GM21825 (cell line): ENCODE measurements around the gene SEC14L5.

Experiments
- ATAC-seq: cut with Tn5 transposase; IDR thresholded peaks from one replicate; pipeline ENCODE4 v1.9.1; 2021; ENCODE audit warnings: mild to moderate bottlenecking, moderate library complexity; ENCODE audit not compliant: unreplicated experiment

Gene SEC14L5

GRCh38 chr16:4982056-4982867 is 24.1 kb downstream of the SEC14L5 start:
- no peak for ATAC-seq

DNA sequence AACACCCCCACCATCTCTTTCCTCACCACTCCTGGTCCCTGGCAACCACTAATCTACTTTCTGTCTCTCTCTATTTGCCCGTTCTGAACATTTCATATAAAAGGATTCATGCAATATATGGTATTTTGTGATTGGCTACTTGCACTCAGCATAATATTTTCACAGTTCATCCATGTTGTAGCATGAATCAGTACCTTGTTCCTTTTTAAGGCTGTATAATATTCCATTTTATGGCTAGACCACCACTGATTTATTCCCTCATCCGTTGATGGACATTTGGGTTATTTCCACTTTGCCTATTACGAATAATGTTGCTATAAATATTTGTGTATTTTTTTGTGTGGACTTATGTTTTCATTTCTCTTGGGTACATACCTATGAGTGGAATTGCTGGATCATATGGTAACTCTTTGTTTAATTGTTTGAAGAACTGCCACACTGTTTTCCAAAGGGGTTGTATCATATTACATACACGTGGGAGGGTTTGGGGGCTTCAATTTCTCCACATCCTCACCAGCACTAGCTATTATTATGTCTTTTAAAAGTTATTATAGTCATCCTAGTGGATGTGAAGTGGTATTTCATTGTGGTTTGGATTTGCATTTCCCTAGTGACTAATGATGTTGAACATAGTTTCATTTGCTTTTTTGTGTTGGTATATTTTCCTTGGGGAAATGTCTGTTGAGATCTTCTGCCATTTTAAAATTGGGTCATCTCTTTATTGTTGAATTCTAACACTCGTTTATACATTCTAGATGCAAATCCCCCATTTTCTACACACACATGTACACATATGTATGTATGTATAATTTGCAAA is 26.3 kb downstream of the SEC14L5 start:
- no peak for ATAC-seq

DNA sequence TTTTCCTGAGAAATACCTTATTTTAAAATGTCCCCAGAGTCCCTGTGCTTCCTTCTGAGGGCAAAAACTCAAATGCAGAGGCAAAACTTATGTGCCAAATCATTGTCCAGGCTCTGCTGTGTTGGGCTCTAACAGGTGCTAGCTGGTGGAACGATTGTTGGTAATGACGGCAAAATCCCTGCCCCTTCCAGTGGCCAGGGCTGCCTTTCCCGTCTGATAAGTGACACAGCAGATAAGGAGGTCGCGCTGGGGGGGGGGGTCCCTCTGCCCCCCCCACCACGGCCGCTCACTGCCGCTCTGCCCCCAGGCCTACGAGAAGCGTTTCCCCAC is 29.1 kb downstream of the SEC14L5 start:
- no peak for ATAC-seq

- ATAC-seq, result no peak
Measured at GRCh38 chr16:4987580-4988374, 29.6 kb downstream of the SEC14L5 start.

- no peak for ATAC-seq
Measured at GRCh38 chr16:4988647-4989046, 30.5 kb downstream of the SEC14L5 start.

DNA sequence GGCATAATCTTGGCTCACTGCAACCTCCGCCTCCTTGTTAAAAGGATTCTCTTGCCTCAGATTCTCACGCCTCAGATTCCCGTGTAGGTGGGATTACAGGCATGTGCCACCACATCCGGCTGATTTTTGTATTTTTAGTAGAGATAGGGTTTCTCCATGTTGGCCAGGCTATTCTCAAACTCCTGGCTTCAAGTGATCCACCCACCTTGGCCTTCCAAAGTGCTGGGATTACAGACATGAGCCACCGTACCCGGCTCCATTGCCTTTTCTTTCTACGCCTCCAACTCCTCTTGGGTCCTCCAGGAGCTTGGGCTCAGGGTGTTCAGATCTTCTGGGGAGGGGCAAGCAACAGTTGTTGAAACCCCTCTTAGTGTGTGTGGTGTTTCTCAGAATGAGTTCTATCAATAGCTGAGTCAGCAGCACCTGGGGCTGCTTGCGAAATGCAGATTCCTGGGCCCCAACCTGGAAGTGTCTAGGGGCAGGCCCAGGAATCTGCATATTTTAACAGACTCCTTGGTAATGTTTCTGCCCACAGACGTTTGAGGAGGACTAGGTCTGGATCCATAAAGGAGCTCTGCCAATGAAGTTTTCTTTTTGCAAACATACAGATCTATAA is 31.4 kb downstream of the SEC14L5 start:
- no peak for ATAC-seq

DNA sequence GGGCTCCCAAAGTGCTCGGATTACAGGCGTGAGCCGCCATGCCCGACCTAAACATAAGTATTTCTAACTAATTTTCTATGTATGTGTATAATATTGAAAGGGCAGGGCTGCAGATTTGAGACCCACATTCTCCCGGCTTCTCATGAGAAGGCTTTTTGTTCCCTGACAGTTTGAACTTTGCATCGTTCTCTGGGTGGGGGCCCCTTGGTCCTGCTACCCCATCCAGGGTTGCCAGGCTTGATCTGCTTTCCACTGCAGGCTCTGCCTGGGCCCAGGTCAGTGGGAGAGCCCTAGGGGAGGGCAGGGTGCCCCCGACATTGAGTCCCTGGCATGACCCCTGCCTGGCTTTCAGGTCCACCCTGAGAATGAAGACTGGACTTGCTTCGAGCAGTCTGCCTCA is 32.3 kb downstream of the SEC14L5 start:
- no peak for ATAC-seq

DNA sequence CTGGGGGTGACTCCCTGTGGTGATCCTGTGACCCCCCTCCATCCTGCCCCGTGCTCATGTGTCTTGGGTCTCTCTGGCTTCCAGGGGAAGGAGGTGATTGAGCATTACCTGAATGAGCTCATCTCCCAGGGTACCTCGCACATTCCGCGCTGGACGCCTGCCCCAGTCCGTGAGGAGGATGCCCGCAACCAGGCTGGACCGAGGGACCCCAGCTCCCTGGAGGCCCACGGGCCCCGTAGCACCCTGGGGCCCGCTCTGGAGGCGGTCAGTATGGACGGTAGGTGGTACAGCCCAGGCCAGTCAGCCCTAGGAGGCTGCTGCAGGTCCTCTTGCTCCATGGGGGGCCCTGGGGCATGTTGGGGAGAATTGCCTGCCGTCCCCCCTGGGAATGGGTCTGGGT is 33.6 kb downstream of the SEC14L5 start:
- ATAC-seq, result no peak

DNA sequence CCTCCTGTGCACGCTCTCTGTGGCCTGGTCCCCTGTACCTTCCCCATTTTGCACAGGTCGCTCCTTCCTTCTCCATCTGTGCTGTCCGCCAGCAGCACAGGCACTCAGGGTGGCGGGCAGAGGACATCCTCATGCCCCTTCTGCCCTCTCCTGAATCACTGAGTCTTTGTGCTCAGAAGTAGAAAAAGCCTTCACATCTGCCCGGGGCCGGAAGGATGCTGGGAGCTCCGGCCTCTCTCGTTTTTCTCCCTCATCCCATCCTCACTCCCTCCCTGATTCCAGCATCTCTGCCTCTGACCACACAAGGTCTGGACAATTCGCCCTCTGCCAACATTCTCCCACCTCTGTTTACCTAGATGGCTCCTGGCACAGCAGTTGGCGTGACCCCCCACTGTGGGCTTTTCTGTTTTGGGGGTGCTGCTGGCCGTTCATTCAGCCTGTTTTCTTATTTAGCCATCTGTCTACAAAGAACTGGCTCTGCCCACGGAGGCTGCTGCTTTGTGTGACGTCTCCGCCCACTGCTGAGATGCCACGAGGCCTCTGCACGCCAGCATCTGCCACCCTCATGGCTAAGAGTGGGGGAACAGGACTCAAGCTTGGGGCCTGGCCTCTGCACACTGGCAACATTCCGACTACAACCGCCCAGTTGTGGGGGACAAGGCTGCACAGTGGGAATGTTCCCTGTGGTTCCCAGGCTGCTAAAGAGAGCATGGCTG is 36.7 kb downstream of the SEC14L5 start:
- ATAC-seq, result no peak

- no peak for ATAC-seq
Measured at GRCh38 chr16:5000573-5001001, 42.5 kb downstream of the SEC14L5 start.

GRCh38 chr16:5001571-5001970 is 43.4 kb downstream of the SEC14L5 start:
- no peak for ATAC-seq

DNA sequence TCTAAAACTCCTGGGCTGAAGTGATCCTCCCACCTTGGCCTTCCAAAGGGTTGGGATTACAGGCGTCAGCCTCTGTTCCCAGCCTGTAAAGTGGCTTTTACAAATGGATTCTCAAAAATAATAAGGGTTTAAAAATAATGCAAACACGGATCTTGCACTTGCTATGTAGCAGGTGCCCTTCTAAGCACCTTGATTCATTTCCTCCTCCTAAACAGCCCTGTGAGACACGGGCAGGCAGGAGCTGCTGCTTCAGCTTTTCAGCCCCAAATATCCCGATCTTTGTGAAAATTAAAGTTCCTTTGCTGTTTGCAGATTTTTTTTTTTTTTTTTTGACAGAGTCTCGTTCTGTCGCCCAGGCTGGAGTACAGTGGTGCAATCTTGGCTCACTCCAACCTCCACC is 43.9 kb downstream of the SEC14L5 start:
- ATAC-seq, result no peak

- ATAC-seq, result no peak
Measured at GRCh38 chr16:5002699-5003143, 44.6 kb downstream of the SEC14L5 start.

- no peak for ATAC-seq
Measured at GRCh38 chr16:5003211-5003610, 45.1 kb downstream of the SEC14L5 start.

- ATAC-seq, result no peak
Measured at GRCh38 chr16:5003828-5004227, 45.7 kb downstream of the SEC14L5 start.

GRCh38 chr16:5004311-5004710 is 46.2 kb downstream of the SEC14L5 start:
- no peak for ATAC-seq

- no peak for ATAC-seq
Measured at GRCh38 chr16:5005916-5006315, 47.8 kb downstream of the SEC14L5 start.

- no peak for ATAC-seq
Measured at GRCh38 chr16:5006348-5007193, 48.4 kb downstream of the SEC14L5 start.

DNA sequence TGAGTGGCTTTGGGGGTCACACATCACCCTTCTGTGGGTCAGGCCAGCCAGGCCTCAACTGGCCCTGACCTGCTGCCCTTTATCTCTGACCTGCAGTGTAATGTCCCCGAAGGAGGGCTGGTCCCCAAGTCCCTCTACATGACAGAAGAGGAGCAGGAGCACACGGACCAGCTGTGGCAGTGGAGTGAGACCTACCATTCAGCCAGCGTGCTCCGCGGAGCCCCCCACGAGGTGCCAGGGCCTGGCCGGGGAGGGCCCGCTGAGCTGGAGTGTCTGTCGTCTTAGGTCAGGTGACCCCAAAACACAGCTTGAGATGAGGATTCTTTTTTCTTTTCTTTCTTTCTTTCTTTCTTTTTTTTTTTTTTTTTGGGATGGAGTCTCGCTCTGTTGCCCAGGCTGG is 49.1 kb downstream of the SEC14L5 start:
- ATAC-seq, result no peak
